T-helper 1 cell treated with Interleukin-12 subunit alpha and Interleukin-12 subunit beta and Interleukin-4 antibody, amounts not matched to agents 30 μg/mL and 1 μg/mL, for 36 hours (primary cell): Measurements from ENCODE around the gene OR1K1.

Experiments used
- H3K27ac Mint-ChIP-seq: one replicate; pipeline ENCODE4 v1.8.0; 2021; ENCODE audit warnings: mild to moderate bottlenecking, mixed read lengths
- H3K27me3 Mint-ChIP-seq: one replicate; pipeline ENCODE4 v1.8.0; 2021; ENCODE audit warnings: low read depth, mixed read lengths
- H3K36me3 Mint-ChIP-seq: one replicate; pipeline ENCODE4 v1.8.0; 2021; ENCODE audit warnings: low read depth, mixed read lengths
- H3K4me1 Mint-ChIP-seq: one replicate; pipeline ENCODE4 v1.8.0; 2021; ENCODE audit warnings: low read depth, mixed read lengths
- H3K4me3 Mint-ChIP-seq: one replicate; pipeline ENCODE4 v1.8.0; 2021; ENCODE audit warnings: mild to moderate bottlenecking, moderate library complexity, mixed read lengths
- H3K9me3 Mint-ChIP-seq: one replicate; pipeline ENCODE4 v1.8.0; 2021; ENCODE audit warnings: mixed read lengths

The OR1K1 gene, protein sequence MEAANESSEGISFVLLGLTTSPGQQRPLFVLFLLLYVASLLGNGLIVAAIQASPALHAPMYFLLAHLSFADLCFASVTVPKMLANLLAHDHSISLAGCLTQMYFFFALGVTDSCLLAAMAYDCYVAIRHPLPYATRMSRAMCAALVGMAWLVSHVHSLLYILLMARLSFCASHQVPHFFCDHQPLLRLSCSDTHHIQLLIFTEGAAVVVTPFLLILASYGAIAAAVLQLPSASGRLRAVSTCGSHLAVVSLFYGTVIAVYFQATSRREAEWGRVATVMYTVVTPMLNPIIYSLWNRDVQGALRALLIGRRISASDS

DNA sequence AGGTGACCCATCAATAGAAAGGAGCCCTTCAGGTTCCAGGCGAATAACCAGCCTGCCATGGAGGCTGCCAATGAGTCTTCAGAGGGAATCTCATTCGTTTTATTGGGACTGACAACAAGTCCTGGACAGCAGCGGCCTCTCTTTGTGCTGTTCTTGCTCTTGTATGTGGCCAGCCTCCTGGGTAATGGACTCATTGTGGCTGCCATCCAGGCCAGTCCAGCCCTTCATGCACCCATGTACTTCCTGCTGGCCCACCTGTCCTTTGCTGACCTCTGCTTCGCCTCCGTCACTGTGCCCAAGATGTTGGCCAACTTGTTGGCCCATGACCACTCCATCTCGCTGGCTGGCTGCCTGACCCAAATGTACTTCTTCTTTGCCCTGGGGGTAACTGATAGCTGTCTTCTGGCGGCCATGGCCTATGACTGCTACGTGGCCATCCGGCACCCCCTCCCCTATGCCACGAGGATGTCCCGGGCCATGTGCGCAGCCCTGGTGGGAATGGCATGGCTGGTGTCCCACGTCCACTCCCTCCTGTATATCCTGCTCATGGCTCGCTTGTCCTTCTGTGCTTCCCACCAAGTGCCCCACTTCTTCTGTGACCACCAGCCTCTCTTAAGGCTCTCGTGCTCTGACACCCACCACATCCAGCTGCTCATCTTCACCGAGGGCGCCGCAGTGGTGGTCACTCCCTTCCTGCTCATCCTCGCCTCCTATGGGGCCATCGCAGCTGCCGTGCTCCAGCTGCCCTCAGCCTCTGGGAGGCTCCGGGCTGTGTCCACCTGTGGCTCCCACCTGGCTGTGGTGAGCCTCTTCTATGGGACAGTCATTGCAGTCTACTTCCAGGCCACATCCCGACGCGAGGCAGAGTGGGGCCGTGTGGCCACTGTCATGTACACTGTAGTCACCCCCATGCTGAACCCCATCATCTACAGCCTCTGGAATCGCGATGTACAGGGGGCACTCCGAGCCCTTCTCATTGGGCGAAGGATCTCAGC, at the start of gene OR1K1:
TSS of gene OR1K1 (plus strand) at position 58 of the 995 bp plus-strand sequence. CDS start at position 58, 0 bp downstream.
- Mint-ChIP-seq H3K4me3 (no peak within 1 kb of the TSS), H3K36me3 (no peaks in the 10 kb centered on the region), H3K27ac (no peak within 1 kb of the TSS), H3K4me1 (no peaks in the 10 kb centered on the region), H3K9me3 (no peaks in the 10 kb centered on the region), H3K27me3 (no peaks in the 10 kb centered on the region)

DNA sequence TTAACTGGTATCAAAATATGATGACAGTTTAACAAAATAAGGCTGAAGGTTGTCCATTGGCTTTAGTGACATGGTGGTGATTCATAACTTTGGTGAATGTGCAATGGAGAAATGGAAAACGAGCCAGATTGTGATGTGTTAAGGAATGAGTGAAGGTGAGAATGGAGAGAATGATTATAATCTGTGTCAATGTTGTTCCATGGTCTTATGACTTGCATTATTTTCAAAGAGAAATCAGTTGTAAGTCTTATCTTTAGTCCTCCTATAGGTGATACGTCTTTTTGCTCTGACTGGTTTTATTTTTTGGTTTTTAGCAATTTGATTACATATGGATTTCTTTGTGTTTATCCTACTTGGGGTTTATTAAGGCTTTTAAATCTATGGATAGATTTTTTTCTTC, 45.1 kb upstream of the OR1K1 start:
- H3K27me3 Mint-ChIP-seq = no peaks in the 10 kb centered on the region
- H3K9me3 Mint-ChIP-seq = peaks cover 28% of the 10 kb centered on the region
- no peaks in the 10 kb centered on the region for H3K4me1 Mint-ChIP-seq
- no peak overlapping the region for H3K4me3 Mint-ChIP-seq
- H3K36me3 Mint-ChIP-seq = no peaks in the 10 kb centered on the region
- H3K27ac Mint-ChIP-seq = no peak overlapping the region

DNA sequence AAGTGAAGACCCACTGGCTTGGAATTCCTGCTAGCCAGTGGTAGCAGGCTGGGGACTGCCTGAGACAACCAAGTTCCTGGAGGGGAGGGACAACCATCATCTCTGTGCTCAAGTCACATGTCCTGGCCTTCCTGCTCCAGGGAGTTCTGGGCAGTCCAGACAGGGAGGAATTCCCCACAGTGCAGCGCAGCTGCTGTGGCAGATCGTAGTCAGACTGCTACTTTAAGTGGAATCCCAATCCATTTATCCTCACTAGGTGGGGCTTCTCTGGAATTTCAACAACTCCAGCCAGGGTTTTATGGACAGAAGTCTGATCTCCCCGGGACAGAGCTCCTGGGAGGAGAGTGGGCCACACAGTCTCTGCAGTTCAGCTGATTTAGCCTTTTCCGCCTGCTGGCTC, 32.1 kb upstream of the OR1K1 start:
- H3K9me3 Mint-ChIP-seq = peaks cover 37% of the 10 kb centered on the region
- H3K4me1 Mint-ChIP-seq = no peaks in the 10 kb centered on the region

DNA sequence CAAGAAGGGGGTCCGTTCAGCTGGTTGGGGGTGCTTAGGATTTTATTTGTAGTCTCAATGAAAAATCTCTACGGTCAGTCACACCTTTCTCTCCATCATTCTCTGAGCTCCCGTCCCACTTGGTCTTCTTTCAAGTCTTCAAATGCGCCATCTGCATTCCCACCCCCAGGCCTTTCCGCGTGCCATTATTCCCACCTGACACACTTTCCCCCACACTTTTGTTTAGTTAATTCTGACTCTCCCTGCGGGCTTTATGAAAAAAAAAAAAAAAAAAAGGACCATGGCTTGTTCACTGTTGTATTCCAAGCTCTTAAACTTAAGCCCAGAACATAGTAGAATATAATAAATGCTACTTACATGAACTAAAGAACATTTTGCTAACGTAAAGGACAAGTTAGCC, 22.9 kb upstream of the OR1K1 start:
- Mint-ChIP-seq H3K27me3 (no peaks in the 10 kb centered on the region), H3K4me3 (no peak overlapping the region), H3K27ac (no peak overlapping the region), H3K36me3 (no peaks in the 10 kb centered on the region), H3K9me3 (peaks cover 14% of the 10 kb centered on the region), H3K4me1 (no peaks in the 10 kb centered on the region)

More for the DNA sequence above, 32.1 kb upstream of the OR1K1 start:
- no peak overlapping the region for H3K27ac Mint-ChIP-seq
- H3K27me3 Mint-ChIP-seq = no peaks in the 10 kb centered on the region
- H3K36me3 Mint-ChIP-seq = no peaks in the 10 kb centered on the region
- H3K4me3 Mint-ChIP-seq = no peak overlapping the region

DNA sequence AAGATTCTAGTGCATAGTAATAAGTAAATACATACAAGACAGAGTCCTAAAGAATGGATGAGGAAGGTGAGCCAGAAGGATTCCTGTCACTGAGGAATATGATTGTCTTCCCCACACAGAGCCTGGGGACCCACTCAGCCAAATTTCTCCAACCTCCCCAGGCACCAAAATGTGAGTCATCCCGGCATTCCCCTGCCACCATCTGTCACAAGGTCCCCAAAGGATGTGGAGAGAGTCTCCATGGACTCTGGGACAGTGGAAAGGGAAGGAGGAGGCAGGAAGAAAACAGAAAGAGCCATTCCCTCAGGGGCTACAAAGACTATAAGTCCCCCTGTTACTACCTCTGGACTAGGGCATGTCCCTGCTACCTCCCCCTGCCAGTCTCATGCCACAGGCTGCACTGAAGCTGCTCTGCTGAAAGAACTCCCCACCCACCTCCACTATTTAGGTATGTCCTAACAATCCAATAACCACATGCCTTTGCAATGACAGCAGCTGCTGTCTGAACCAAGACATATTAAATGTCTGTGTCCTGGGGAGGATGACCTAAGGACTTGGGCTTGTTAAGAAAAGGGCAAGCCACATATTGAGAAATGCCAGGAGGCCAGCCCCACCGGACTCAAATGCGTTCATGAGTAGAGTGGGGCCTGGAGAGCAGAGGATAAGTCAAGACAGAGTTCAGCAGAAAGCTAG, 21.8 kb upstream of the OR1K1 start:
- H3K27ac Mint-ChIP-seq = no peak overlapping the region
- H3K36me3 Mint-ChIP-seq = no peaks in the 10 kb centered on the region
- H3K4me1 Mint-ChIP-seq = no peaks in the 10 kb centered on the region
- peaks cover 7% of the 10 kb centered on the region for H3K9me3 Mint-ChIP-seq
- no peaks in the 10 kb centered on the region for H3K27me3 Mint-ChIP-seq
- no peak overlapping the region for H3K4me3 Mint-ChIP-seq

DNA sequence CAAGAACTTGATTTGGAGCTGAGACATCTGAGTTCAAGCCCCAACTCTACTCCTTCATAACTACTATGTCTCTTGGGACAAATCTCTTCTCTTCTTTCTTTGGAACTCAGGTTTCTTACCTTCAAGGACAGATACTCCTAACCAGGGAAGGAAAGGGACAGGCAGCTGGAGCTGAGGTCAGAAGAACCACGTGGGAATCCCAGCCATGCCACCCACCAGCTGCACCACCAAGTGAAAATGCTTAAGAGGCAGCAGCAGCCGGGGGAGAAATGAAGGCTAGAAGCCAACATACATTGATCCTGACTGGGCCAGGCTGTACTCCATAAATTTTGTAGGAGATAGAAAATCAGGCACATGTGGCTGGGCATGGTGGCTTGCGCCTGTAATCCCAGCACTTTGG, 20.7 kb upstream of the OR1K1 start:
- Mint-ChIP-seq H3K9me3 (no peaks in the 10 kb centered on the region), H3K36me3 (no peaks in the 10 kb centered on the region), H3K4me1 (no peaks in the 10 kb centered on the region), H3K4me3 (no peak overlapping the region), H3K27me3 (no peaks in the 10 kb centered on the region), H3K27ac (no peak overlapping the region)

DNA sequence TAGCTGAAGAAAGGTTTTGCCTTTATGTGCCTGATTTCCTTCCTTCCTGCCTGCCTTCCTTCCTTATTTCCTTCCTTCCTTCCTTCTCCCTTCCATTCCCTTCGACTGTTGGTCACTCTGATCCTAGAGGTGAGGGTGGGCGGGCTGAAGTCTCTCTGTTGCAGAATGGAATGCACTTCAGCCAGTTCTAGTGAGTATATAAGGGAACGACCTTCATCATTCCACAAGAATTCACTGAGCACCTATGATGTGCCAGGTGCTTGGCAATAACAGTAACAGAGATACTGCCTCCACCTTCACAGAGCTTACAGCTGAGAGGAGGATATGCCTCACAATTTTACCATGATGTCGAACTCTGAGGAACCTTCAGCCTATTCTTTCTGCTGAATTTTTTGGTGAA, 19.9 kb upstream of the OR1K1 start:
- no peak overlapping the region for H3K27ac Mint-ChIP-seq

DNA sequence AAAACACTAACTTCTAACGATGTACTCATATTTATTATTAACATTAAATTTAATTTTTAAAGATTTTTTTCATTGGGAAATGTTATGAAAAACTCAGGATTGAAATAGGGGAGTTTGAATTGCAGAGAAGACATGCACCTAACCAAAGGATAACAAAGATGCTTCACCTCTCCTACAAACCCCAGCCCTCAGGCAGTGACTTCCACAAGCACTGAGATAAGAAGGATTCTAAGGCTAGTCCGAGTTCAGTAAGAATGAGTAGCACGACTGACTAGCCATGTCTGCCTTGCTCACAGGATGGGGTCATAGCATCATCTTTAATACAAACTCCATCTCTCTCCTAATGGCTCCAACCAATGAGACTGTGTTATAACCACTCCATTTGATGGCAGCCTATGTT, 18.3 kb upstream of the OR1K1 start:
- Mint-ChIP-seq H3K27ac (no peak overlapping the region), H3K4me1 (no peaks in the 10 kb centered on the region), H3K36me3 (no peaks in the 10 kb centered on the region), H3K9me3 (no peaks in the 10 kb centered on the region), H3K27me3 (no peaks in the 10 kb centered on the region), H3K4me3 (no peak overlapping the region)

More for the DNA sequence above, 19.9 kb upstream of the OR1K1 start:
- Mint-ChIP-seq H3K4me1 (no peaks in the 10 kb centered on the region), H3K4me3 (no peak overlapping the region), H3K36me3 (no peaks in the 10 kb centered on the region), H3K9me3 (no peaks in the 10 kb centered on the region), H3K27me3 (no peaks in the 10 kb centered on the region)

DNA sequence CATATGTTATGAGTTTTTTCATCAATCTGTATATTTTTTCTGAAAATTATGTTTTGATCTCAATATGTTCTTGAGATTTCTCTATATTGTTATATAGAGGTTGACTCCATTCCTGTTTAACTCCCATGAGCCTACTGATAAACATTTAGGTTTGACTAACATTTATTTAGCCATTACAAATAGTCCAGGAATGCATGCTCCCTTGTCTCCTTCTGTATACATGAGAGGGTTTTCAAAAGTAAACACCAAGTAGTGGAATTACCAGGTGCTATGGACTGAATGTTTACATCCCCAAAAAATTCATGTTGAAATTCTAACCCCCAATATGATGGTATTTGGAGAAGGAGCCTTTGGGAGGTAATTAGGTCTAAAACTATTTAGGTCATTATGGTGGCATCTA, 14.7 kb upstream of the OR1K1 start:
- H3K4me1 Mint-ChIP-seq = no peaks in the 10 kb centered on the region
- H3K9me3 Mint-ChIP-seq = no peaks in the 10 kb centered on the region
- H3K27me3 Mint-ChIP-seq = no peaks in the 10 kb centered on the region
- no peak overlapping the region for H3K4me3 Mint-ChIP-seq
- no peak overlapping the region for H3K27ac Mint-ChIP-seq
- no peaks in the 10 kb centered on the region for H3K36me3 Mint-ChIP-seq

DNA sequence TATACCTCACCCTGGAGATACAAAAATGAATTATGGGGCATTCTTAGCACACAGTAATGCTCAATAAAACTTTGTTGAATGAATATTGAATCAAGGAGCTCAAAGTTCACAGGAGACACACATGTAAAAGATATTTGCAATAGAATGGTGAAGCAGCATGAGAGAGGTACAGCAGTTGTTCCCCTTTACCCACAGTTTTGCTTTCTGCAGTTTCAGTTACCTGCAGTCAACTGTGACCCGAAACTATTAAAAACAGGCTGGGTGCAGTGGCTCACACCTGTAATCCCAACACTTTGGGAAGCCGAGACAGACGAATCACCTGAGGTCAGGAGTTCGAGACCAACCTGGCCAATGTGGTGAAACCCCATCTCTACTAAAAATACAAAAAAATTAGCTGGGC, 13.6 kb upstream of the OR1K1 start:
- Mint-ChIP-seq H3K27ac (no peak overlapping the region), H3K36me3 (no peaks in the 10 kb centered on the region), H3K27me3 (no peaks in the 10 kb centered on the region), H3K4me3 (no peak overlapping the region), H3K4me1 (no peaks in the 10 kb centered on the region), H3K9me3 (no peaks in the 10 kb centered on the region)

DNA sequence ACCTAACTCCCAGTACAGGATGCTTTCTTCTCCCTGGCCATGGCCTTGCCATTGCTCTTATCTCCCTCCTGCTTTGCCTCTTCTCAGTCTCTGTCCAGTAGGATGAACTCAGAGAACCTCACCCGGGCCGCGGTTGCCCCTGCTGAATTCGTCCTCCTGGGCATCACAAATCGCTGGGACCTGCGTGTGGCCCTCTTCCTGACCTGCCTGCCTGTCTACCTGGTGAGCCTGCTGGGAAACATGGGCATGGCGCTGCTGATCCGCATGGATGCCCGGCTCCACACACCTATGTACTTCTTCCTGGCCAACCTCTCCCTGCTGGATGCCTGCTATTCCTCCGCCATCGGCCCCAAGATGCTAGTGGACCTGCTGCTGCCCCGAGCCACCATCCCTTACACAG, 11.1 kb upstream of the OR1K1 start, which contains the start of gene OR5C1:
TSS of gene OR5C1 (plus strand) at position 103 of the 400 bp plus-strand sequence. CDS start at position 103, 0 bp downstream.
- Mint-ChIP-seq H3K27me3 (no peaks in the 10 kb centered on the region), H3K9me3 (no peaks in the 10 kb centered on the region), H3K27ac (no peak within 1 kb of the TSS), H3K36me3 (no peaks in the 10 kb centered on the region), H3K4me1 (no peaks in the 10 kb centered on the region), H3K4me3 (no peak within 1 kb of the TSS)

DNA sequence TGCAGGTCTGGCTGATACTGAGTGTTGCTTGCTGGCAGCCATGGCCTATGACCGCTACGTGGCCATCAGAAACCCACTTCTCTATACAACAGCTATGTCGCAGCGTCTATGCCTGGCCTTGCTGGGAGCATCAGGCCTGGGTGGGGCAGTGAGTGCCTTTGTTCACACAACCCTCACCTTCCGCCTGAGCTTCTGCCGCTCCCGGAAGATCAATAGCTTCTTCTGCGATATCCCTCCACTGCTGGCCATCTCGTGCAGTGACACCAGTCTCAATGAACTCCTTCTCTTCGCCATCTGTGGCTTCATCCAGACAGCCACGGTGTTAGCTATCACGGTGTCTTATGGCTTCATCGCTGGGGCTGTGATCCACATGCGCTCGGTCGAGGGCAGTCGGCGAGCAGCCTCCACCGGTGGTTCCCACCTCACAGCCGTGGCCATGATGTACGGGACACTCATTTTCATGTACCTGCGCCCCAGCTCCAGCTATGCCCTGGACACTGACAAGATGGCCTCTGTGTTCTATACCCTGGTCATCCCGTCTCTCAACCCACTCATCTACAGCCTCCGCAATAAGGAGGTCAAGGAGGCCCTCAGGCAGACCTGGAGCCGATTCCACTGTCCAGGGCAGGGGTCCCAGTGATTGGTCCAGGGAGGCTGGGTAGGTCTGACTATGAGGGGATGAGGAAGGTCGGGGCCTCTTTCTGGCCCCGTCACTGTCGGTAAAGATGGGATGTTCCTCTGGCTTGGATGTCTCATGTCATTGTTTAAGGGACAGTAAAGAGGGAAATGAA, 10.5 kb upstream of the OR1K1 start:
- H3K4me3 Mint-ChIP-seq = no peak overlapping the region
- H3K9me3 Mint-ChIP-seq = no peaks in the 10 kb centered on the region

DNA sequence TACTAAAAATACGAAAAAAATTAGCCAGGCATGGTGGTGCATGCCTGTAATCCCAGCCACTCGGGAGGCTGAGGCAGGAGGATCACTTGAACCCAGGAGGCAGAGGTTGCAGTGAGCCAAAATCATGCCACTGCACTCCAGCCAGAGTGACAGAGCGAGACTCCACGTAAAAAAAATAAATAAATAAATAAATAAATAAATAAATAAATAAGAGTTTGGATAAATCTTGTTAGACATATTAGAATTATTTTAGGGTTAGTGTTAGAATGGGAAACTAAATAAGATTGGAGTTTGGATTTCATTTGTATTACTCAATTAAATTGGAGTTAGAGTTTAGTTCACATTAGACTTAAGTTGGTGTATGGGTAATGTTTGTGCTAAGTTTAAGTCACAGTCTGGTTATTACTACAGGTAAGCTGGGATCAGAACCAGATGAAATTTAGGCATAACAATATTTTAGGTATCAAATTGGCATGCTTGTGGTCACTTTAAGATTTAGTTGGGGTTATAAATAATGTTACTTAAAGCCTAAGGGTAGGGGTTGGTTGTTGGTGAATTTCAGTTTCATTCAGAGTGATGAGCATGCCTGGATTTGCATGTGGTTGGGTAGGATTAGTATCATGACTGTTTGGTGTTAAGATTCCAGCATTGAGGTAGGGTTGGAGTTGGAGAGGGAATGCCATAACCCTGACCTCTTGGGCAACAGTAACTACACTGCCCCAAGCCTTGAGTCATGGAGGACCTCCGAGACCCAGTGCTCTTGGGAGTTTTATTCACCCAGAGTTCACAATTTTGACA, 7.9 kb upstream of the OR1K1 start:
- H3K27ac Mint-ChIP-seq = no peak overlapping the region
- H3K4me1 Mint-ChIP-seq = no peaks in the 10 kb centered on the region
- H3K27me3 Mint-ChIP-seq = no peaks in the 10 kb centered on the region
- no peaks in the 10 kb centered on the region for H3K9me3 Mint-ChIP-seq
- H3K36me3 Mint-ChIP-seq = no peaks in the 10 kb centered on the region
- H3K4me3 Mint-ChIP-seq = no peak overlapping the region

More for the DNA sequence above, 10.5 kb upstream of the OR1K1 start:
- H3K27ac Mint-ChIP-seq = no peak overlapping the region
- no peaks in the 10 kb centered on the region for H3K27me3 Mint-ChIP-seq
- H3K4me1 Mint-ChIP-seq = no peaks in the 10 kb centered on the region
- H3K36me3 Mint-ChIP-seq = no peaks in the 10 kb centered on the region
